Measurements from ENCODE around the gene GUCA1C. TPM values are rescaled to one million over a fixed set of nuclear protein-coding genes. Genes with fewer than 3 reads are reported as not detected.

GUCA1C gene
- total RNA-seq, 1 experiment from 2014 or later, result not detected

DNA sequence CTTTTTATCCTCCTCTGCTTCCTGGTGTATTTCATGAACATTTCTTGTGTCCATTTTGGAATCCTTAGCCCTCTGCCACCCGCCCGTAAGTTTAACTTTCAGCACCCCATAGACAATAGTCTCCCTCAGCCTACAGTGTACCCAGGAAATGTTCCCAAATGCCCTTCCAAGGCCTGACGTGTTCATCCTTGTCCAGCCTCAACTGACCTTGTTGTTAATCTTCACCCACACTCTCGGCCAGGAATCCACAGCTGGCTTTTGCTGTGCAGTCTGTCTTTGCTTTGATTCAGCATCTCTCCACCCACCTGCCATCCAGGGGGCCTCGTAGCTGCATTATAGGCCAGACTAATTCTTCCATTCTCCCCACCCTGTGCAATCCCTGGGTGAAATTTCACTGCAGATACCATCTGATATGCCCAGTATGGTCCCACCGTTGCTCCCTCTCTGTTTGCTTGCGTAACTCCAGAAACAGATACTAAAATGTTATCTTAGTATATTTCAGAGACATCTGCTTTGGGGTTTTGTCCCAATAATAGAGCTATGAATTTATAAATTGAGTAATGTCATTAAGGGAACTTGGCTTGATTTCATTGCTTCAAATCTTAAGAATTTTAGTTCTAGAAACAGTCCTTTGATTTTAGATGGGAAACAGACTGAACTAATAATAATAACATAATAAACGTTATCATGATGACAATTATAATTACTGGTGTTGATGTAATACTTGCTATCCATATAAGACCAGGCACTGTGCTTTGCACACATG lies 16.6 kb downstream of the GUCA1C start:
- Histone ChIP-seq H3K27me3 (replicated peaks; ENCODE audit: insufficient read depth, low read depth, low read length, poor library complexity) (no peaks in the 10 kb centered on the region), H3K36me3 (ENCODE audit: insufficient read depth, low read length, poor library complexity, severe bottlenecking) (no peaks in the 10 kb centered on the region), H3K9me3 (ENCODE audit: low read depth, low read length, poor library complexity, severe bottlenecking) (no peaks in the 10 kb centered on the region), H3K4me1 (ENCODE audit: insufficient read depth, low read length, poor library complexity, severe bottlenecking) (no peaks in the 10 kb centered on the region), H3K4me3 (ENCODE audit: low read depth, low read length, poor library complexity, severe bottlenecking) (no peak overlapping the region), H3K27ac (ENCODE audit: low read depth, low read length, poor library complexity, severe bottlenecking) (no peak overlapping the region)
- TF ChIP-seq EZH2 (IDR thresholded peaks at IDR 0.05; ENCODE audit: borderline replicate concordance, low read depth, low read length, poor library complexity, severe bottlenecking), result no peak
- TF ChIP-seq, protein P1, sequence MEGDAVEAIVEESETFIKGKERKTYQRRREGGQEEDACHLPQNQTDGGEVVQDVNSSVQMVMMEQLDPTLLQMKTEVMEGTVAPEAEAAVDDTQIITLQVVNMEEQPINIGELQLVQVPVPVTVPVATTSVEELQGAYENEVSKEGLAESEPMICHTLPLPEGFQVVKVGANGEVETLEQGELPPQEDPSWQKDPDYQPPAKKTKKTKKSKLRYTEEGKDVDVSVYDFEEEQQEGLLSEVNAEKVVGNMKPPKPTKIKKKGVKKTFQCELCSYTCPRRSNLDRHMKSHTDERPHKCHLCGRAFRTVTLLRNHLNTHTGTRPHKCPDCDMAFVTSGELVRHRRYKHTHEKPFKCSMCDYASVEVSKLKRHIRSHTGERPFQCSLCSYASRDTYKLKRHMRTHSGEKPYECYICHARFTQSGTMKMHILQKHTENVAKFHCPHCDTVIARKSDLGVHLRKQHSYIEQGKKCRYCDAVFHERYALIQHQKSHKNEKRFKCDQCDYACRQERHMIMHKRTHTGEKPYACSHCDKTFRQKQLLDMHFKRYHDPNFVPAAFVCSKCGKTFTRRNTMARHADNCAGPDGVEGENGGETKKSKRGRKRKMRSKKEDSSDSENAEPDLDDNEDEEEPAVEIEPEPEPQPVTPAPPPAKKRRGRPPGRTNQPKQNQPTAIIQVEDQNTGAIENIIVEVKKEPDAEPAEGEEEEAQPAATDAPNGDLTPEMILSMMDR (conservative IDR thresholded peaks at IDR 0.05; ENCODE audit: low read depth, low read length), result no peak
- CTCF ChIA-PET, result no interaction called here
- POLR2A ChIA-PET (ENCODE audit: low non-redundant PET), result no interaction called here
- no TSS peak for BruUV-seq (replicated peaks)
- intact Hi-C loops (cut with micrococcal nuclease; ENCODE audit: unreplicated experiment), result no loop called here
- no peak for DNase-seq (ENCODE audit: low spot score)

DNA sequence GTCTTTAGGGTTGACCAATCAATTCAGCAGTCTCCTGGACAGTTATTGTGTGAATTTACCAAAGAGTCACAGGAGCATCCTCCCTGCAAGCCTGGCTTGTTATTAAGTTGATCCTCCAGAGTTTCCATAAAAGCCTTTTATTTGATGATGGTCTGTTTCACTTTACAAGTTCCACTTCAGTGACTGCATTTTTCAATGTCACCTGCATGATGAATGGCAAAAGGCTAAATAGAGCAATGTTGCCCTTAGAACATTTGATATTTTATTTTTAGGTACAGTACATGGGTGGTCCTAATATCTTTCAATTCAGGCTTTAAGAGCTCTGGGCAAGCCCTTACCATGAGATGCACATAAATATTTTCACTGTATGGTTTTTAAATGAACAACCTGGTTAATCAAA lies 22.6 kb downstream of the GUCA1C start:
- no peak overlapping the region for H3K27ac ChIP-seq (ENCODE audit: low read depth, low read length, poor library complexity, severe bottlenecking)
- DNase-seq (ENCODE audit: low spot score), result no peak
- BruUV-seq (replicated peaks), result no TSS peak
- intact Hi-C loops (cut with micrococcal nuclease; ENCODE audit: unreplicated experiment), result no loop called here
- no peaks in the 10 kb centered on the region for H3K27me3 ChIP-seq (replicated peaks; ENCODE audit: insufficient read depth, low read depth, low read length, poor library complexity)
- H3K4me1 ChIP-seq (ENCODE audit: insufficient read depth, low read length, poor library complexity, severe bottlenecking), result no peaks in the 10 kb centered on the region
- no peaks in the 10 kb centered on the region for H3K9me3 ChIP-seq (ENCODE audit: low read depth, low read length, poor library complexity, severe bottlenecking)
- no peaks in the 10 kb centered on the region for H3K36me3 ChIP-seq (ENCODE audit: insufficient read depth, low read length, poor library complexity, severe bottlenecking)
- H3K4me3 ChIP-seq (ENCODE audit: low read depth, low read length, poor library complexity, severe bottlenecking), result no peak overlapping the region
- TF ChIP-seq, protein P1 (conservative IDR thresholded peaks at IDR 0.05; ENCODE audit: low read depth, low read length), result no peak
- TF ChIP-seq EZH2 (IDR thresholded peaks at IDR 0.05; ENCODE audit: borderline replicate concordance, low read depth, low read length, poor library complexity, severe bottlenecking), result no peak
- ChIA-PET POLR2A (ENCODE audit: low non-redundant PET) (no interaction called here), CTCF (no interaction called here)

DNA sequence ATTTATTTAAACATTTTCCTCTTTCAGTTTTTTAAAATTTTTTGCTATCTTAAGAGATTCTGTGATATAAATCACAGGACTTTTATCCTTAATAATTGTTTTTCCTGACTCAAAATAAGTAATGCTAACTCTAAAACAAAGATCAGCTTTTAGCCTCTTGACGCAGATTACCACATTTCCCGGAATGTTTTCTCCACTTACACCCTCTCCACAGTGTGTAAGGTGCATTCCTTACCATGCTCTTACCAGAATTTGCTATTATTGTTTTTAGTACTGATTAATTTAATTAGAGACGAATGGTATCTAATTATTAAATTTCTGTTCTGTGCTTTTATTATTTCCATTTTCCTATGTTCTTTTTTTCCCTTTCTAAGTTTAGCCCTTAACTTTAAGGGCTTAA lies 34.8 kb downstream of the GUCA1C start:
- peaks cover 6% of the 10 kb centered on the region for H3K27me3 ChIP-seq (replicated peaks; ENCODE audit: insufficient read depth, low read depth, low read length, poor library complexity)
- TF ChIP-seq, protein P1 (conservative IDR thresholded peaks at IDR 0.05; ENCODE audit: low read depth, low read length), result no peak
- no peak for TF ChIP-seq EZH2 (IDR thresholded peaks at IDR 0.05; ENCODE audit: borderline replicate concordance, low read depth, low read length, poor library complexity, severe bottlenecking)
- DNase-seq (ENCODE audit: low spot score), result no peak
- H3K36me3 ChIP-seq (ENCODE audit: insufficient read depth, low read length, poor library complexity, severe bottlenecking), result no peaks in the 10 kb centered on the region
- CTCF ChIA-PET, result no interaction called here
- no peak overlapping the region for H3K27ac ChIP-seq (ENCODE audit: low read depth, low read length, poor library complexity, severe bottlenecking)
- no peak overlapping the region for H3K4me3 ChIP-seq (ENCODE audit: low read depth, low read length, poor library complexity, severe bottlenecking)
- intact Hi-C loops (cut with micrococcal nuclease; ENCODE audit: unreplicated experiment), result loop anchor here (5.0 kb wide), 1 partner anchor 163 kb away; no protein-coding TSS in a partner anchor
- no peaks in the 10 kb centered on the region for H3K9me3 ChIP-seq (ENCODE audit: low read depth, low read length, poor library complexity, severe bottlenecking)
- H3K4me1 ChIP-seq (ENCODE audit: insufficient read depth, low read length, poor library complexity, severe bottlenecking), result no peaks in the 10 kb centered on the region
- POLR2A ChIA-PET (ENCODE audit: low non-redundant PET), result no interaction called here
- no TSS peak for BruUV-seq (replicated peaks)
